Astrocyte (in vitro differentiated cells and primary cell): Measurements from ENCODE around the gene ZNF628.

Source experiments
- CTCF ChIP-seq: IDR thresholded peaks from 2 replicates; pipeline ENCODE4 v1.5.1; 2011; ENCODE audit warnings: low read depth, mild to moderate bottlenecking, inconsistent platforms, low read length, moderate library complexity; ENCODE audit not compliant: insufficient read depth
- EZH2 ChIP-seq: IDR thresholded peaks from 2 replicates; pipeline ENCODE4 v1.6.1; 2012; ENCODE audit warnings: mild to moderate bottlenecking, low read length, inconsistent platforms; ENCODE audit not compliant: insufficient read depth

- TF ChIP-seq CTCF, result no peak
- TF ChIP-seq EZH2, result no peak
These were observed 35.9 kb upstream of the ZNF628 start for GRCh38 chr19:55440411-55441105.
